NCI-H2227 (cell line): ENCODE data around the gene C5orf47.
A peak's percentile ranks its signal among the peaks of the same experiment; 100 is the strongest.

Experiments
- DNase-seq: peaks from one replicate; lab custom pipeline; 2025; ENCODE audit not compliant: unreplicated experiment; lab: John Stamatoyannopoulos, UW

C5orf47 gene

GRCh38 chr5:173969167-173970049, 19.6 kb upstream of the C5orf47 start:
- no peak for DNase-seq

GRCh38 chr5:173970878-173971650, 17.9 kb upstream of the C5orf47 start:
- no peak for DNase-seq

GRCh38 chr5:173971681-173972345, 17.2 kb upstream of the C5orf47 start:
- DNase-seq = no peak

GRCh38 chr5:173972607-173972924, 16.4 kb upstream of the C5orf47 start:
- DNase-seq = no peak

- peak; percentile 85 for DNase-seq
These were observed 15.9 kb upstream of the C5orf47 start for GRCh38 chr5:173972925-173973615.

GRCh38 chr5:173973616-173973969, 15.4 kb upstream of the C5orf47 start:
- peak; percentile 50 for DNase-seq

GRCh38 chr5:173974688-173975239, 14.2 kb upstream of the C5orf47 start:
- DNase-seq = no peak

GRCh38 chr5:173981185-173981761, 7.7 kb upstream of the C5orf47 start:
- DNase-seq = no peak

- DNase-seq = no peak
These were observed 4.8 kb upstream of the C5orf47 start for GRCh38 chr5:173984218-173984617.

- DNase-seq = no peak
These were observed 587 bp downstream of the C5orf47 start for GRCh38 chr5:173989432-173990082.

- DNase-seq = no peak
These were observed 8.4 kb downstream of the C5orf47 start for GRCh38 chr5:173997331-173997730.

- no peak for DNase-seq
These were observed 9.6 kb downstream of the C5orf47 start for GRCh38 chr5:173998531-173998930.

- no peak for DNase-seq
These were observed 11.1 kb downstream of the C5orf47 start for GRCh38 chr5:174000076-174000475.

- no peak for DNase-seq
These were observed 14.8 kb downstream of the C5orf47 start for GRCh38 chr5:174003795-174004194.

- no peak for DNase-seq
These were observed 20.0 kb downstream of the C5orf47 start for GRCh38 chr5:174008922-174009321.

GRCh38 chr5:174010365-174010764, 21.4 kb downstream of the C5orf47 start:
- DNase-seq = no peak

- DNase-seq = no peak
These were observed 22.5 kb downstream of the C5orf47 start for GRCh38 chr5:174011441-174011840.

- peak; percentile 57 for DNase-seq
These were observed 31.3 kb downstream of the C5orf47 start for GRCh38 chr5:174020069-174020927.

GRCh38 chr5:174020928-174021304, 31.9 kb downstream of the C5orf47 start:
- no peak for DNase-seq
